T1000 (cell line): ENCODE results near the gene GRIN1.
A peak's percentile ranks its signal among the peaks of the same experiment; 100 is the strongest.

ENCODE experiments used
- DNase-seq: peaks from one replicate; lab custom pipeline; 2025; ENCODE audit warnings: mixed read lengths; lab: John Stamatoyannopoulos, UW

Gene GRIN1

DNA sequence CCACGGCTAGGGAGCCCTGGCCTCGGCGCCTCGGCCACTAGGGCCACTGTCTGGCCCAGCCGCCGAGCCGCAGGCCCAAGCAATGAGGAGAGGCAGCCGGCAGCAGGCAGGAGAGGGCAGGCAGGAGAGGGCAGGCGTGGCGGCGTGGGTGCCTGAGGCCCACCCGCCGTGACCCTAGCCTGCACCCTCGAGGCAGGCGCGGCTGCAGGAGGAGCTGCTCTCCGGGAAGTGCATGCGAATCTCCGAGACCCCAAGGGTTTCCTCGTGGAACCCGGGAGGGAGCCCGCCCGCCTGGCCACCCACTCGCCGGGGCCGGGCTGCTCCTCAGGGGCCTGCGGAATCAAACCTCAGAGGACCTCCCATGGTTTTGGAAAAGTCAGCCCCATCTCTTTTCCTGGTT is 9.3 kb downstream of the GRIN1 start:
- DNase-seq: no peak

- no peak for DNase-seq
These were observed 9.7 kb downstream of the GRIN1 start for GRCh38 chr9:137148661-137149060.

DNA sequence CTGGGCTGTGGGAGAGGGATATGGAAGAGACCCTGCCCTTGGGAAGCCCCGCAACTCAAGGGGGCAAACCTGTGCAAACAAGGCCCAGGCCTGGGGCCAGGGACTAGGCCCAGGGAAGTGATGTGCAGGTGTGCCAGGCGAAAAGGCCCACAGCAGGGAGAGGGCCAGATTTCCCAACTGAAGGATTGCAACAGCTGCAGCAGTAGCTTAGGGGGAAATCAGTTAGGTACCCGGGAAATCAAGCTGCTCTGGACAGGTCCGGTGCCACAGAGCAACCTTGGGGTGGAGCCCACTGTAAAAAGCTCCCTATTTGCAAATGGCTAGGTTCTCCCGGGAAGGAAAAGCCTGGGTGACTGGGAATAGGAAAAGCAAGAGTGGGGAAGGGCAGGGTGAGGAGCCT is 10.4 kb downstream of the GRIN1 start:
- no peak for DNase-seq

DNA sequence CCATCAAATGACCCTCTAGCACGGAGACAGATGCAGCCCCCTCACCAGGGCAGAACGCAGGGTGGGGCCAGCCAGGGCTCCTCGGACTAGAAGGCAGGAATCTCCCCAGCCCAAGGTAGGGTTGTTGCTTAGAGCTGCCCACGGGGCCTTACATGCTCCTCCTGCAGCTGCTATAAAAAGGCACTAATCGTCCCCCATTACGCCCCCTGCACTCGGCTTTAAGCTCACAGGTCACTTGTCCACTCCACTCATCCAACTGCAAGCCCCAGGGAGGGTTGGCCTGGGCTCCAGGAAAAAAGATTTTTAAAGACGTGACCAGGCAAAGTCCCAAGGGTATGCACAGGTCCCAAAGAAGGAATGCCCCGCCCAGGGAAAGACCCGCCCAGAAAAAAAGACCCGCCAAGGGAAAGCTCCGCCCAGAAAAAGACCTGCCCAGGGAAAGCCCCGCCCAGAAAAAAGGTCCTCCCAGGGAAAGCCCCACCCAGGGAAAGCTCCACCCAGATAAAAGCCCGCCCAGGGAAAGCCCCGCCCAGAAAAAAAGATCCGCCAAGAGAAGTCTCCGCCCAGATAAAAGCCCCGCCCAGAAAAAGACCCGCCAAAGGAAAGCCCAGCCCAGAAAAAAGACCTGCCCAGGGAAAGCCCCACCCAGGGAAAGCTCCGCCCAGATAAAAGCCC is 11.1 kb downstream of the GRIN1 start:
- DNase-seq: no peak

DNA sequence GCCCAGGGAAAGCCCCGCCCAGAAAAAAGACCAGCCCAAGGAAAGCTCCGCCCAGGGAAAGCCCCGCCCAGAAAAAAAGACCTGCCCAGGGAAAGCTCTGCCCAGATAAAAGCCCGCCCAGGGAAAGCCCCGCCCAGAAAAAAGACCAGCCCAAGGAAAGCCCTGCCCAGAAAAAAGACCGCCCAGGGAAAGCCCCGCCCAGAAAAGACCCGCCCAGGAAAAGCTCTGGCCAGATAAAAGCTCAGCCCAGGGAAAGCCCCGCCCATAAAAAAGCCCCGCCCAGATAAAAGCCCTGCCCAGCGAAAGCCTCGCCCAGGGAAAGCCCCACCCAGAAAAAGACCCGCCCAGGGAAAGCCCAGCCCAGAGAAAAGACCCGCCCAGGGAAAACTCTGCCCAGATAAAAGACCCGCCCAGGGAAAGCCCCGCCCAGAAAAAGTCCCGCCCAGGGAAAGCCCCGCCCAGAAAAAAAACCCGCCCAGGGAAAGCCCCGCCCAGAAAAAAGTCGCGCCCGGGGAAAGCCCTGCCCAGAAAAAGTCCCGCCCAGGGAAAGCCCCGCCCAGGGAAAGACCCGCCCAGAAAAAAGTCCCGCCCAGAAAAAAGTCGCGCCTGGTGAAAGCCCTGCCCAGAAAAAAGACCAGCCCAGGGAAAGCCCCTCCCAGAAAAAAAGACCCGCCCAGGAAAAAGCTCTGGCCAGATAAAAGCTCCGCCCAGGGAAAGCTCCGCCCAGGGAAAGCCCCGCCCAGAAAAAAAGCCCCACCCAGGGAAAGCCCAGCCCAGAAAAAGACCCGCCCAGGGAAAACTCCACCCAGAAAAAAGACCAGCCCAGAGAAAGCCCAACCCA is 11.9 kb downstream of the GRIN1 start:
- DNase-seq: peak; percentile 98

DNA sequence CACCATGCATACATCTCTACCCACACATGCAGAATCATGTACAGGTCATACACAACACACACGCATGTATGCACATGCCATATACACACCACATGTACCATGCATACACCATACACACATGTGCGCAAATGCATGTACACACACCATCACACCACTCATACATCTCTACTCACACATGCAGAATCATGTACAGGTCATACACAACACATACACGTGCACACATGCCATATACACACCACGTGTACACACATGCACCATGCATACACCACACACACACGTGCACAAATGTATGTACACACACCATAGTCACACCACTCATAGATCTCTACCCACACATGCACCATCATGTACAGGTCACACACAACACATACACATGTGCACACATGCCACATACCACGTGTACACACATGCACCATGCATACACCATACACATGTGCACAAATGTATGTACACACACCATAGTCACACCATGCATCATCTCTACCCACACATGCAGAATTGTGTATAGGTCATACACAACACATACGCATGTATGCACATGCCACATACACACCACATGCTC is 14.0 kb downstream of the GRIN1 start:
- DNase-seq: no peak

DNA sequence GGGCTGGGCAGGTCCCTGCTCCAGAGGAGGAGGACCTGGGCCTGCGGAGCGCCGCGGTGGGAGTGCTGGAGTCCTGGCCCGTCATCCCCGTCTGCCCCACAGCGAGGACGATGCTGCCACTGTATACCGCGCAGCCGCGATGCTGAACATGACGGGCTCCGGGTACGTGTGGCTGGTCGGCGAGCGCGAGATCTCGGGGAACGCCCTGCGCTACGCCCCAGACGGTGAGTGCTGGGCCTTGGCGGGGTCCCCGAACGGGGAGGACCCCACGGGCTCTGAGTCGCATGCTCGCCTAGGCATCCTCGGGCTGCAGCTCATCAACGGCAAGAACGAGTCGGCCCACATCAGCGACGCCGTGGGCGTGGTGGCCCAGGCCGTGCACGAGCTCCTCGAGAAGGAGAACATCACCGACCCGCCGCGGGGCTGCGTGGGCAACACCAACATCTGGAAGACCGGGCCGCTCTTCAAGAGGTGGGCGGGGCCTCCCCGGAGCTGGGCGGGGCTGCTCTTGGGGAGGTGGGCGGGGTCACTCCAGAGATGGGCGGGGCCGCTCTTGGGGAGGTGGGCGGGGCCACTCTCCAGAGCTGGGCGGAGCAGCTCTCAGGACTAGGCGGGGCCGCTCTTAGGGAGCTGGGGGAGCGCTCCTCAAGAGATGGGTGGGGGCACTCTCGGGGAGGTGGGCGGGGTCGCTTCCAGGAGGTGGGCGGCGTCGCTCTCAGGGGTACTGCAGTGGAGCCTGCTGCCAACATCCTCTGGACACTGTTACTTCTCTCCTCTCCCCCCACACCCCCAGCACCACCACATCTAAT is 17.8 kb downstream of the GRIN1 start:
- DNase-seq: no peak

DNA sequence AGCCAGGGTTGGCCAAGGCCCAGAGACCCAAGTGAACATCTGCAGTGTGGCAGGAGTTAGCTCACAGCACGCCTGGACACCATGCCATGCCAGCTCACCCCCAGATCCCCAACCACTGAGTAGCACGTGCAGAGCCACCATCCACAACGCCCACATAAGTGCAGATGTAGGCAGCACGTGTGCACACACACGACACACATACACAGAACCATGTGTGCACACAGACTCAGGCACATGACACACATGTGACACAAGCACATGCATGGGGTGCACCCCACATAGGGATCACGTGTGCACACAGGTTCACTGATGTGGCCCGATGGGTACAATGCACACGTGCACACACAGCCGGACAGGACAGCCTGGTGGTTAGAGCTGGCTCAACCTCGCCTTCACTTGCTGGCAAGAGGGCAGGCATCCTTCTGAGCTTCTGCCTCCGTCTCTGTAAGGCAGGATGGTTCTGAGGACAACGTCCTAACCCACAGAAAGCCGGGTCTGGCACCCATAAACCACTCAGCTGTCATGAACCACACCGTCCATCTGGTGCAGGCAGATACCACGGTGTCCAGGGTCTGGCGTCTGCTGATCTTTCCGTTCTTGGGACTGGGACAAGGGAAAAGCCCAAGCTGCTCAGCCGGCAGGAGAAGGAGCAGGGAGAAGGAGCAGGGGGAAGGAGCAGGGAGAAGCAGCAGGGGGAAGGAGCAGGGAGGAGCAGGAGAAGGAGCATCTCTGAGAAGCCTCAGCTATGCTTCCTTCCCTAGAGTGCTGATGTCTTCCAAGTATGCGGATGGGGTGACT is 18.9 kb downstream of the GRIN1 start:
- no peak for DNase-seq

DNA sequence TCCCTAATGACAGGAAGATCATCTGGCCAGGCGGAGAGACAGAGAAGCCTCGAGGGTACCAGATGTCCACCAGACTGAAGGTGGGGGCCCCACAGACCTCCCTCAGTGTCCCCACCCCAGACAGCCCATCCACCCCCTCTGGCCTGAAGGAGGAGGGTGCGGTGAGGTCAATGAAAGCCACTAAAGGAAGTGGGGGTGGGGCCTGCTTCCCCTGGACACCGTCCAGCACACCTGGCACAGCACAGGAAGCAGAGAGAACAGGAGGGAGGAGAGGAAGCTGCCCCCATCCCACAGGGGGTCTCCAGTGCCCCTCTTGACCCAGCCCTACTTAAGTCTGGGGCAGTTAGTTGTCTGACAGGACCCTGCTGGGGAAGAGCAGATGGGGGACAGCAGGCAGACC is 19.7 kb downstream of the GRIN1 start:
- DNase-seq: no peak

GRCh38 chr9:137159105-137160053 is 20.4 kb downstream of the GRIN1 start:
- DNase-seq: no peak

- DNase-seq: no peak
These were observed 21.1 kb downstream of the GRIN1 start for GRCh38 chr9:137160054-137160425.

GRCh38 chr9:137160716-137161557 is 22.0 kb downstream of the GRIN1 start:
- DNase-seq: no peak

GRCh38 chr9:137161558-137162486 is 22.9 kb downstream of the GRIN1 start:
- DNase-seq: no peak

DNA sequence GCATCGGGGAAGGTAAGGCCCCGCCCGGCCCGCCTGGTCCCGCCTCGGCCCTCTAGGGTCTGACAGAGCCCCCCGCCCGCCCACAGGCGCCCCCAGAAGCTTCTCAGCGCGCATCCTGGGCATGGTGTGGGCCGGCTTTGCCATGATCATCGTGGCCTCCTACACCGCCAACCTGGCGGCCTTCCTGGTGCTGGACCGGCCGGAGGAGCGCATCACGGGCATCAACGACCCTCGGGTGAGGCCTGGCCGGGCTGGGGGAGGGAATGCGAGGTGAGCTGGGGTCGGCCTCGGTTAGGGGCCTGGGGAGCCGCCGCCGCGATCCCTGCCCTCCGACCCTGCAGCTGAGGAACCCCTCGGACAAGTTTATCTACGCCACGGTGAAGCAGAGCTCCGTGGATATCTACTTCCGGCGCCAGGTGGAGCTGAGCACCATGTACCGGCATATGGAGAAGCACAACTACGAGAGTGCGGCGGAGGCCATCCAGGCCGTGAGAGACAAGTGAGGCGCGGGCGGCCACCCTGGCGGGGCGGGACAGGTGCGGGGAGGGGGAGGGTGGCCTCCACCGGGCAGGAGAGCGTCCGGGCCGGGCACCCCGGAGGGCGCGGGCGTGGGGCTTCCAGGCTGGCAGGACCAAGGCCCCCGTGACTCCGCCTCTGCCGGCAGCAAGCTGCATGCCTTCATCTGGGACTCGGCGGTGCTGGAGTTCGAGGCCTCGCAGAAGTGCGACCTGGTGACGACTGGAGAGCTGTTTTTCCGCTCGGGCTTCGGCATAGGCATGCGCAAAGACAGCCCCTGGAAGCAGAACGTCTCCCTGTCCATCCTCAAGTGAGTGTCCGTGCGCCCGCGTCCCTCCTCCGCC is 23.8 kb downstream of the GRIN1 start:
- no peak for DNase-seq

DNA sequence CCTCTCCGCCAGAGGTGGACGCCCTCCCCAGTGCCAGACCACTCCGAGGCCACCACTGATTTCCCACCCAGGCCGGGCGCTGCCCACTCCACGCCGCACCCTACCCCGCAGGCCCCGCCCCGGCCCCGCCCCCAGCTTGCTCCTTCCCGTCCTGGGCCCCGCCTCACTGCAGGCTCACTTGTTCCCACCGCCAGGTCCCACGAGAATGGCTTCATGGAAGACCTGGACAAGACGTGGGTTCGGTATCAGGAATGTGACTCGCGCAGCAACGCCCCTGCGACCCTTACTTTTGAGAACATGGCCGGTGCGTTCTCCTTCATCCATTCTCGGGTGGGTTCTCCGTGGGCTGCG is 24.4 kb downstream of the GRIN1 start:
- DNase-seq: no peak

GRCh38 chr9:137163805-137164204 is 24.9 kb downstream of the GRIN1 start:
- no peak for DNase-seq
